T-helper 9 cell (primary cell): Measurements from ENCODE around the gene LAMC3.
"Not testable (repeated sequence)": the region's sequence is repeated elsewhere in the genome, so short reads cannot be mapped to it uniquely, and the experiment has no call there.

Experiments used
- DNase-seq: peaks from one replicate; pipeline ENCODE4 v3.0.0-alpha.2; 2020

Gene LAMC3

DNA sequence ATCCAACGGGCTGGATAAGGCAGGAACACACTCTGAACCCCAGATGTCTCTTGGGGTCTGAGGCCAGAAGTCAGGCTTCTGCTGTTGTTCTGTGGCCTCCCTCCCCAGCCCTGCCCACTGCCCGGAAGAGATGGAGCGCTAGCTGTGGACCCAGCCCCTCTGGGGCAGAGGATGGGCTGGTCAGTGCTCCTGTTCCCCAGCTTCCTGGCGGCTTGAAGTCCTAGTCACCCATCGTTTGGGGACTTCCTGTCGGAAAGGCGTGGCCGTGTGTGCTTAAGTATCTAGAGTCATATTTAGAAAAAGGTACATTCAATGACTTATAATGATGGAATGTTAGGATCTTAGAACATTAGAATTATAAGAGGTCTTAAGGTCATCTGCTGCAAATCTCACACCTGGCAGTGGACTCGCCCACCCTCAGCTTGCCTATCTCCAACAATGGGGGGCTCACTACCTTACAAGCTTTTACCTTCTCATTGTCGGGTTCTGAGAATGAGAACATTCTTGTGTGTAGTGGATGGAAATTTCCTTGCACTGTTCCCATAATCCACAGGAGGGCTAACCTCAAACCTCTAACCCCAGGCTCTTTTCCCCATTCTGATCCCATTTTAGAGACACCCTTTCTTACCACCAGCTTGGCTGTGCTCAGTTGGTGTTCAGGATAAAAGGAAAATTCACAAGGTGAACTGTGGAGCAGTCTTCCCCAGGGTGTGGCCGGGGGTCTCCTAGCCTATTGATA is 74.0 kb downstream of the LAMC3 start:
- DNase-seq = no peak

DNA sequence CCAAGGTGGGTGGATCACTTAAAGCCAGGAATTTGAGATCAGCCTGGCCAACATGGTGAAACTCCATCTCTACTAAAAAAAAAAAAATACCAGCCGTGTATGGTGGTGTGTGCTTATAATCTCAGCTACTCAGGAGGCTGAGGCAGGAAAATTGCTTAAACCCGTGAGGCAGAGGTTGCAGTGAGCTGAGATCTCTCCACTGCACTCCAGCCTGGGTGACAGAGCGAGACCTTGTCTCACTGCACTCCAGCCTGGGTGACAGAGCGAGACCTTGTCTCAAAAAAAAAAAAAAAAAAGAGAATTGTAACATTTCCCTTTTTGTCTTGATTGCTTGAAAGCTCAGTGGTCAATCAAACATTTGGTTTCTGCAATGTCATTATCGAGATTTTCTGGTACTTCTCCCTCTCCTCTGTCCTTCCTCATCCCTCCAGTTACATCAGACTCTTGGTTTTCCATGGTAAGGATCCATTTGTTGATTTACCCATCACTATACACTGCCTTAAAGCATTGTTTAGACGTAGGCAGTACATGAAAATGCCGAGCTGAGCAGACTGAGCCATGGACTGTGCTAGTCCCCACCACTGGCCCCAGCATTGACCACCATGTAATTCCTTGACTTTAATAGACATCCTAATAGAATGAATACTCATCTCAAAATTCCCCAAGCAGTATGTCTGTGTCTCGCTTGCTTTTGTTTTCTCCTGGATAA is 75.8 kb downstream of the LAMC3 start:
- DNase-seq = no peak

DNA sequence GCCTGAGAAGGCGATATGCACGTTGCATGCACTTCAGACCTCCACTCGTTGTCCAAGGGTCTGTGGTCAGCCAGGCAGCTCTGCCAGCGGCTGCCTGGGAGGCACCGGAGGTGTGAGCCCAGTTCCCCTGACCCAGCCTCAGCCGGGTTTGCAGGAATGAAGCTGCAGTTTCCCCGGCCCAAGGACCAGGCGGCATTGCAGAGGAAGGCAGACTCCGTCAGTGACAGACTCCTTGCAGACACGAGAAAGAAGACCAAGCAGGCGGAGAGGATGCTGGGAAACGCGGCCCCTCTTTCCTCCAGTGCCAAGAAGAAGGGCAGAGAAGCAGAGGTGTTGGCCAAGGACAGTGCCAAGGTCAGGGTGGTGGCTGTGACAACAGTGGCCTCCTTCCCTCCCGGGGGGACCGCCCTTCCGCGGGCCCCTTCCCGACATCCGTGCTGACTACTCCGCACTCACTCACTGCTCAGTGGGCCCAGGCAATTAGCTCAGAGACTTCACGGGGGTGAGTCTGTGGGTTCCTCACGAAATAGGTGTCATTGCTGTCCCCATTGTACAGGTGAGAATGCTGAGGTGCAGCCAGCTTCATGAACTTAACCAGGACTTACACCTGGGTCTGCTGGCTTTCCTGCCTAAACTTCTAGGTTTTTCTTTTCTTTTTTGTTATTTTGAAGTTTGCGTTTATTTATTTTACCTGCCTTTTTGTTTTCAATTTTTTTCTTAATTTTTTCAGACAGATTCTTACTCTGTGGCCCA is 76.6 kb downstream of the LAMC3 start:
- DNase-seq = no peak

DNA sequence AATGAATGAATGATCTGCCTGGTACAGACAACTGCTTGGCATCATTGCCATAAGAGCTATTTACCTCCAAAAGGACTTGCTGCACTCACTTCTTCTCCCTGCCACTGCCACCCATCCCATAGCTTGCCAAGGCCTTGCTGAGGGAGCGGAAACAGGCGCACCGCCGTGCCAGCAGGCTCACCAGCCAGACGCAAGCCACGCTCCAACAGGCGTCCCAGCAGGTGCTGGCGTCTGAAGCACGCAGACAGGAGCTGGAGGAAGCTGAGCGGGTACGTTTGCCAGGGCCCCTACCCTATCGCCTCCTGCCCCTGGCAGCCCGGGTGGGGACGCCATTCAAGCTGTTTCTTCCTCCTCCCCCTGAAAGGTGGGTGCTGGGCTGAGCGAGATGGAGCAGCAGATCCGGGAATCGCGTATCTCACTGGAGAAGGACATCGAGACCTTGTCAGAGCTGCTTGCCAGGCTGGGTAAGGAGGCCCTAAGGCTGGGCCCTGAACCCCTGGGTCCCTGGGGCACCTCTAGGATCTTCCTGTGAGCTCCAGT is 78.5 kb downstream of the LAMC3 start:
- no peak for DNase-seq

DNA sequence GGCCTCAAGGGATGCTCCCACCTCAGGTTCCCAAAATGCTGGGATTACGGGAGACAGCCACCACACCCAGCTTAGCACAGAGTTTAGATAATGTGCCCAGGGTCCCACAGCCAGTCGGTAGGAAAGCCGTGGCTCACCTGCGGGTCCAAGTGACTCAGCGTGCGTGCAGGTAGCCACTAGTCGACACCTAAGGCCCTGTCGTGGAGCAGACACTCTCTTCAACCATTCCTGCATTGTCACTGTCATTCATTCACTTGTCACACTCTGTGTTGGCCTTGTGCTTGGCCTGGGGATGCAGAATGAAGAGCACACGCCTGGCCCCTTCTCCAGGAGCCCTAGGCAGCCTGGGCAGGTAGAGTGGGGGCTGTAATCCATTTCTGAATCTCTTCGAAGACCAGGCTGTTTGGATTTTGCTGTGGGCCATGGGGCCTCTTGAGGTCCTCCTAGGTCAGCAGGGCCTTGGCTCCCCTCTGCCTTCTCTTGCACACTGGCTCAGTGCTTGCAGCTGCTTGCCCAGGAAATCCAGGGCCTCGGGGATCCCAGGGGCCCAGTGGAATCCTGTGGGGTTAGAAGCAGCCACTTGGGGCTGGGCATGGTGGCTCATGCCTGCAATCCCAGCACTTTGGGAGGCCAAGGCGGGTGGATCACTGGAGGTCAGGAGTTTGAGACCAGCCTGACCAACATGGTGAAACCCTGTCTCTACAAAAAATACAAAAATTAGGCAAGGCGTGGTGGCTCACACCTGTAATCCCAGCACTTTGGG is 81.2 kb downstream of the LAMC3 start:
- no peak for DNase-seq

DNA sequence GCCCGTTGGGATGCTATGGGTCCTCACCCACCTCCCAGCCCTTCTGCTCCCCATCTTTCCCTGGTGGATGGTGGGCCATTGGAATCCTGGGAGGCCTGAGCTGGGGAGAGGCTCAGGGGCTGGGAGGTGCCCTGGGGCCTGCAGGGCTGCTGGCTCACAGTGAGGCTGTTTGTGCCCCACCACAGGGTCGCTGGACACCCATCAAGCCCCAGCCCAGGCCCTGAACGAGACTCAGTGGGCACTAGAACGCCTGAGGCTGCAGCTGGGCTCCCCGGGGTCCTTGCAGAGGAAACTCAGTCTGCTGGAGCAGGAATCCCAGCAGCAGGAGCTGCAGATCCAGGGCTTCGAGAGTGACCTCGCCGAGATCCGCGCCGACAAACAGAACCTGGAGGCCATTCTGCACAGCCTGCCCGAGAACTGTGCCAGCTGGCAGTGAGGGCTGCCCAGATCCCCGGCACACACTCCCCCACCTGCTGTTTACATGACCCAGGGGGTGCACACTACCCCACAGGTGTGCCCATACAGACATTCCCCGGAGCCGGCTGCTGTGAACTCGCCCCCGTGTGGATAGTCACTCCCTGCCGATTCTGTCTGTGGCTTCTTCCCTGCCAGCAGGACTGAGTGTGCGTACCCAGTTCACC is 82.5 kb downstream of the LAMC3 start:
- DNase-seq = no peak

DNA sequence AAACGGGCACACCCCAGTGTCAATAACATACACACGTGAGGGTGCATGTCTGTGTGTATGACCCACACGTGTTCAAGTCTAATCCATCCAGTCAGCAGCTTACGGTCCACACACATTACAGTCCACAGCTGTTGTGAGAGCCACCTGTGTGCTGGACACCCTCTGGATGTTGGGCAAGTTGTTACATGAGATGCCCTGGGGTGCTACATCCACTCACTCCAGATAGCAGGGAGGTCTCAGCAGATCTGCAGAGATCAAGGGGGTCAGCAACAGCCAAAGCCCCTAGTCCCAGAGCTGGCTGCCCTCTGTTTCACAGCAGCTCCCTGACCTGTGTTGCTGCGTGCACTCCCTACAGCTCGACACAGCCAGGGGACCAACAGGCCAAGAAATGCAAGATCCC is 83.1 kb downstream of the LAMC3 start:
- DNase-seq = no peak

DNA sequence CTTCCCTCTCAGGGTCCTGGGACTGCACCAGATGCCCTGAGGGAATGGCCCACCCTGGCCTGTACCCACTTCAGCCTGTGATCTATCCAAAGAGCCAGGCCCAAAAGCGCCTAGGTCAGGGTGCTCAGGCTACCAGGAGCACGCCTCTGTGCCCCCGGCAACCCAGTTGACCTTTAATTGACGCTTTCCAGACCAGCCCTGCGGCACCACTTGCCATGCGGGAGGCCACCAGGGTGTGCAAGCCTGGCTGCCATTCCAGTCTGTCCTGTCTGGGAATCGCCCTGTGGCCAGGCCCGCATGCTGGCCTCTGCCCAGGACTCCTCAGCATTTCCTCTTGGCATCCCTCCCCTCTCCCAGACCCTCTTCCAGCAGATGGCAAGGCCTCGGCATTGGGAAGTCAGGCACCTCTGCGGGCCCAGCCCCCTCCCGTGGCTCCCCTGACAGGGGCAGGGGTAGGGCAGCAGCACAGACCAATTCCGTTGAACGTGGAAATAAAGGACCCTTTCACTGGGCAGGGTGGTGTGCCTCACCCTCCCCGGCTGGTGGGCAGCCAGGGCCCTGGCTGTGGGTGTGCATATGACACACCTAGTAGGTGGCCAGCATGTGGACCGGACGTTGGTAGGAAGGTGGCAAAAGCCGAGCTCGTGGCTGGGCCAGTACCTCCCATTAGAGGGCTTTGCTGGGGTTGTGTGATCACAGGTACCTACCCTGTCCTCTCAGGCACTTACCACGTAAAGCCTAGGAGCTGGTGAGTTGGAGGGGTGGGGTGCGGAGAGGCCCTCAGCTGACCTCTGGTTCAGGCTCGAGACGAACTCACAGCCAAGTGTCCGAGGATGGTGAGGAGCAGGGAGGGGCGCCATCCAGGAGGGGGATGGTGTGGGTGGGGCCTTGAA is 83.8 kb downstream of the LAMC3 start:
- DNase-seq = no peak

DNA sequence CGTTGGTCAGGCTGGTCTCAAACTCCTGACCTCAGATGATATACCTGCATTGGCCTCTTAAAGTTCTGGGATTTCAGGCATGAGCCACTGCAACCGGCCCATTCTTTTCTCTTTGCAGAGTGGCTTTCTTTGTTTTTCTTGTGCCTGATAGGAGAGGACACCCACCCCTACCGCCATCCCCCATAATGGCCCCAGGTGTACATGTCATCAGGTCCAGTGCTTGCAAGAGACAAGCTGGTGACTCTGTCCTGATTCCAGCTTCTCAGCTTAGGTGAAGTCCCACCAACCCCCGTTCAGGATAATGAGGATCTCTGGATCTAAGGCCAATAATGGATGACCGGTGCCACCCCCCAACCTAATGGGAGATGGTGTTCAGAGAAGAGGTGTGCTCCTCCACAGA is 85.0 kb downstream of the LAMC3 start:
- no peak for DNase-seq

DNA sequence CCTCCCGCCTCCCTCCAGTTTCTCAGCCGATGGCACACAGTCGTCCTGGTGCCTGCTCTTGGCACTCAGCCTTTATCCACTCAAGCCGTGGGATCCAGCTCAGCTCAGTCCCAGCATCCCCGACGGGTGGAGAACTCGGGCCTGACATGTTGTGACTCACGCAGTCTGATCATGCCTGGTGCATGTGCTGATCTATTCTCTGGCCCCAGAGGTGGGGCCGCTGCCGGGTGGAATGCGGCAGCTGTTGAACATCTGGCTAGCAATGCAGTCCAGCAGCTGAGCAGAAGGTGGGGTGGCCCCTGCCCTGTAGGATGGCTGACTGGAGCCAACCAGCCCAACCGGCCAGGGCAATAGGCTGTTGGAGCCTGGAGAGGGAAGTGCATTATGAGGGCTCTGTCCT is 85.6 kb downstream of the LAMC3 start:
- DNase-seq = no peak

DNA sequence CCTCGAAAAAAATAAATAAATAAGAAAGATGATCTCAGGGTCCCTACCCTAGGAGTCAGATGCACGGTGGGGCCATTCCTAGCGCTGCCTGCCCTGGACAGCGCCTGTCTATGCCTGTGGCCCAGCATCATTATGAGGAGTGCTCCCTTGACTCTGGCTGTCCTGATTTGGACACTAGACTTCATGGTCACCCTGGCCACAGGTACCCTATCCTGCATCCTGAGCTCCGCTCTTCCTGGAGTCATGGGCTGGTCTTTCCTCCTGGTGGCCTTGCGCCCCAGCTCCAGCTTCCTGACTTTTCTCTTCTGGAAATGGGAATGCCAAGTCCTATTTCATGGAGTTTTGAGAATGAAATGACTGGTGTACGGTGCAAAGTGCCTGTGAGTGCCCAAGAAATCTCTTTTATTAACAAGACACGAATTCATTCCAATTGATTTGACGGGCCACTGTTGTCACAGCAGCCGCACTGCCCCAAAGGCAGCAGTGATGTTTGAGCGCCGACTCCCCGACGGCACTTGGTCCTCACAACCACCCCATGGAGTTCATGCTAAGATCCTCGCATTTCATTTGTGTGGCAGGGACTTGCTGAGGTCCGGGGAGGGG is 86.8 kb downstream of the LAMC3 start:
- DNase-seq = no peak

DNA sequence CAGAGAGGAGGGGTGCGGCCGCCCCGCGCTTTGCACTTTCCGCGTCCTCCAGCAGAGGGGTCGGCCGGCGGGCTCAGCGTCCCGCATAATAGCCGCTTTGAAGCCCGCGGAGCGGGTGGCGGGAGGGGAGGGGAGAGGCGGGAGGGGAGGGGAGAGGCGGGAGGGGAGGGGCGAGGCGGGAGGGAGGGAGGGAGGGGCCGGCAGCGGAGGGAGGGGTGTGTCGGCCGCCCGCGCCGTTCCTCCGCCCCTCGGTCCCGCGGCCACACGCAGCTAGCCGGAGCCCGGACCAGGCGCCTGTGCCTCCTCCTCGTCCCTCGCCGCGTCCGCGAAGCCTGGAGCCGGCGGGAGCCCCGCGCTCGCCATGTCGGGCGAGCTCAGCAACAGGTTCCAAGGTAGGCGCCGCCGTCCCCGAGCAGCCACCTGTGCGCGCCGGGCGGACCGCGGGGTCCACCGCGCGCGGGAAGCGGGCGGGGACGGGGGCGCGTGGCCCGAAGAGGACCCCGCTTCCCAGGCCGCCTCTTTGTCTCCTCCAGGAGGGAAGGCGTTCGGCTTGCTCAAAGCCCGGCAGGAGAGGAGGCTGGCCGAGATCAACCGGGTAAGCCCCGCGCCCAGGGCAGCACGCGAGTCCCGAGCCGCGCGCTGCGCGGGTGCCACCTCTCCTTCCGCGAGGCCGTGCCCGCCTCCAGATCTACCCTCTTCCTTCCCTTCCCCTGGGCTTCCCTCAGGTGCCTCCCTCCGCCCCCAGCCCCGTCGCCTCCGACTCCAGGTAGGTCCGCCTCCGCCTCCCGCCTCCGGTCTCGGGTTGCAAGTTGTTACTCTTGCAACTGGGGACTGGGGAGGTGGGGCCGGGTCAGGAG is 87.5 kb downstream of the LAMC3 start, which contains the start of gene AIF1L:
AIF1L (plus strand) TSS at position 263 of the 857 bp plus-strand sequence; CDS start at position 362, 99 bp downstream.
- no peak for DNase-seq

DNA sequence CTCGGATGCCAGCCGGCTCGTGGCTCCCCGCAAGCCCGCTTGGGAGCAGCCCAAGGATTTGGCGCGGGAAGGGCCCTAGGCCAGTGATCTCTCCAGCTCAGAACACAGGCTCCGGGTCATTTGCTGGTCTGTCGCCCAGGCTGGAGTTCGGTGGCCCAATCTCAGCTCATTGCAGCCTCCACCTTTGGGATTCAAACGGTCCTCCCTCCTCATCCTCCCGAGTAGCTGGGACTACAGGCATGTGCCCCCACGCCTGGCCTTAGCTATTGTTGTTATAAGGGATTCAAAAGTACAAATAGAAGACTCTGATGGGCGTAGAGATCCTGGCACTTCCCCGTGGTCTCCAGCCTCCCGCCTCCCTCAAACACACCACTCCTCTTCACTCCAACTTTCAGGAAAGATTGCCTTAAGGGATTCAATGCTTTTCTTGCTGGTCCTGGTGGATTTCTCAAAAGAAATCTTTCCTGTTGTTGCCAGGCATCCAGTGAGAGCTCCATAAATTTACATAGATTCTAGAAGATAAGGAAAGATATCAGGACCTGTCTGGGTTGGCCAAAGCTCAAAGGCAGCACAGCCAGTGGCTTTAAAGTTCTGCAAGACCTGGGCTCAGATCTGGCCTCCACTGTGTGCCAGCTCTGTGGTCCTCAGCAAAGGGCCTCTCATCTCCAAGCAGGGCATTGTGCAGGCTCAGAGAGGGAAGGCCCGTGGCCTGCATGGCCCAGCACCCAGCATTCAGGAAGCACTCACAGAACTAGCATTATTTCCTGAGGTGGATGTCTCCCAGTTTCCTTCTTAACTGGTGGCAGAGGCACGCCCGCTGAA is 88.4 kb downstream of the LAMC3 start:
- DNase-seq = no peak

DNA sequence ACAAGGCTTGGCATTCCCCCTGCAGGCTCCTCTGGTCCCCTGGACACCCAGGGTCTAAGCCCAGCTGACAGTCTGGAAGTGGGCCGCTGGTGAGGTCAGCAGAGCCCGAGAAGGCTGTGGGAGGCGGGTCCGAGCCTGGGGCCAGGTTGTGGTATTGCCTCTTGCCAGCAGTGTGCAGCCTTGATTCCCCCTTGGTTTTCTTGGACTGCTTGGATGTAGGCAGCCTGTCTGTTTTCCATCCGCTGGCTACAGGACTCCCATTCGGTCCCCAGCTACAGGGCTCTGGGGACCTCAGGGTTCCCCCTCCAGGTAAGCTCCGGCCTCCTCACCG is 88.9 kb downstream of the LAMC3 start:
- no peak for DNase-seq

DNA sequence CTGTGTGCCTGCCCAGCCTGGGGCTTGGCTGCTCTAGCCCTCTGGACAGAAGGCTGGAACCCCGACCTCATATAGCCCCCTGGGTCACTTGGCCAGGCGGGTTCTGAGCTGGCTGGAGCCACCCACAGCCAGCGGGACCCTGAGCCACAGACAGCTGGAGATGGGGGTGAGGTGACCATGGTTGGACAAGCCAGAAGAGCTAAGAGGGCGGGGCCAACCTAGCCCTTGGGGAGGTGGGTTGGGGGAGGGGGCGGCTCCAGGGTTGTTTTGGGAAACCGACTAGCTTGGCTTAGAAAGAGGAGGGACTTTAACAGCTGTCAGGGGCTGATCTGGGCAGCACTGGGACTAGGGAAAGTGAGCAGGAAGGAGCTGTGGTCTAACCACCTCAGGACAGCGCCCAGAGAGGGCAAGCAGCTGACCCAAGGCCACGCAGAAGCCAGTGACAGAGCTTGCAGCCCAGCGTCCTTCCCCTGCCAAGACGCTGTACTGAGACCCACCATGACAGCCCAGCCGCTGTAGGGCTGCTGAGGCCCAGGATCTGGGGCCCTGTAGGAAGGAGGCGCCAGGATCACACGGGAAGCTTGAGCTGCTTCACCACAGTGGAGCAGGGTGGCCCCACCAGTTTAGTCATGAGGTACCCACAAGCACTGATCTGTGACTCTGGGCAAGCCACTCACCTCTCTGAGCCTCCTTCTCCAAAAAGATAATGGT is 89.6 kb downstream of the LAMC3 start:
- DNase-seq = no peak

DNA sequence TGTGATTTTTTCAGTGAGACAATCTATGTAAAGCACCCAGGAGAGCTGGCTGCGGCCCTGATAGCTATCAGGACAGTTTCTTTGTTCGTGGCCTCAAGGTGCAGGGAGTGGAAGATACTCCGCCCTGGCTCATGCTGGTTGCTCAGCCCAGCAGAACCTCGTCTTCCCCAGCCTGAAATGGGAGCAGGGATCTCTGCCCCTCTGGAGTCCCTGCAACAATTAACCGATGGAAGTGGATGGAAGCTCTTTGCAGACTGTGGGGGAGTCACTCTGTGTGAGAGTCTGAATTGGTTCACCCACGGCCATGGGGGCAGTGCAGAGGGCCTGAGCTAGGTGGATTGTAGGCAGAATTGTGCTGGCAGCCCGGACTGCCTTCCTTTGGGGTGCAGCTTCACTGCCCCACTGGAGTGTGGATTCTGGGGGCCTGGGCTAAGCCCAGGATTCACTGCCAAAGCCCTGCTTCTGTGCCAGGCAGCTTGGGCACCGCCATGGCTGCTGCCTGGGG is 90.2 kb downstream of the LAMC3 start:
- no peak for DNase-seq

DNA sequence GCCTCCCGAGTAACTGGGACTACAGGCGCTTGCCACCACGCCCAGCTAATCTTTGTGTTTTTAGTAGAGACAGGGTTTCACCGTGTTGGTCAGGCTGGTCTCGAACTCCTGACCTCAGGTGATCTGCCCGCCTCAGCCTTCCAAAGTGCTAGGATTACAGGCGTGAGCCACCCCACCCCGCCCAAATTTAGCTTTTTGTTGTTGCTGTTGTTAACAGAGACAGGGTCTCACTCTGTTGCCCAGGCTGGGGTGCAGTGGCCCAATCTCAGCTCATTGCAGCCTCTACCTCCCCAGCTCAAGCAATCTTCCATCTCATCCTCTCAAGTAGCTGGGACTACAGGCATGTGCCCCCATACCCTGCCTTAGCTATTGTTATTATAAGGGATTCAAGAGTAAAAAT is 90.9 kb downstream of the LAMC3 start:
- DNase-seq = not testable (repeated sequence)

DNA sequence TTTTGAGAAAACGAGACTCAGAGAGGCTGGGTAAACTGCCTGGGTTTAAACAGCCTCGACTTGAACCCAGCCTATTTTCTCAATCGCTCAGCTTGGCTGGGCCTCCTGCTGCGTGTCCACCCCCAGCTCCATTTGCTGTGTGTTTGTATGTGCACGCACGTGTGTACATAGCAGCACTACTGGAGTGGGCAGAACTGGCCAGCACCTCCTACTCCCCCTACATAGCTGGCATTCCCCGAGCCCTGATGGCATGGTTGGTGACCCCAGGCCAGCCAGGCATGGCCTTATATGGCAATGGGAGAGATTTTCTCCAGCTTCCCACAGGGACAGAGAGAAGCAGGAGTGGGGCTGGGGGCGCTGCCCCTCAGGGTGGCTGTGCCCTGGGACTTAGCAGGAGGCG is 91.5 kb downstream of the LAMC3 start:
- no peak for DNase-seq
